Stimulated activated CD4-positive, alpha-beta T cell treated with anti-CD3 and anti-CD28 coated beads, Interleukin-2, amount 100 ng/mL, for 4 hours (primary cell): ENCODE results near the gene UBD.

Experiments used
- DNase-seq: peaks from one replicate; pipeline ENCODE4 v3.0.0-alpha.2; 2020; ENCODE audit warnings: low read depth

The UBD gene

GRCh38 chr6:29559524-29560287 lies at the start of gene UBD:
TSS of gene UBD (minus strand) at chr6:29559732. CDS start at chr6:29559701, 31 bp downstream.
- DNase-seq = no peak

GRCh38 chr6:29608131-29608530 lies 48.6 kb upstream of the UBD start:
- DNase-seq = no peak

DNA sequence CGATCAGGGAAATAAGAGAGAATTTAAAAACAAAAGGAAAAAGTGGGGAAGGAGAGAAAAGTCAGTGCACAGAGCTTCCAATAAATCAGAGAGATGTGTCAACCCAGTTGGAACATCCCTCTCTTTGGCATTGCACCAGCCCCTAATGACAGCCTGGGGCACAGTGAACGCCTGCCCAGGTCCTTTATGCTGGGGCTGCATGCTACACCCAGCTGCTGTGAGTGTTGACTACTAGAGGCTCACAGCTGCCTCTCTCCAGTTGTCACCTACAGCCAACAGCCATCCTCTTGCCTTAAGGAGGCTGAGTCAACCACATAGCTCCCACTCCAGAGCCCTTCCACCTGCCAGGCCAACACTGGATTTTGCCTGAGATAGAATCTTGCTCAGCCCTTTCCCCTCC lies 44.4 kb upstream of the UBD start:
- DNase-seq = no peak

GRCh38 chr6:29603456-29603855 lies 43.9 kb upstream of the UBD start:
- no peak for DNase-seq

- DNase-seq = no peak
These were observed 43.2 kb upstream of the UBD start for GRCh38 chr6:29602564-29603361.

DNA sequence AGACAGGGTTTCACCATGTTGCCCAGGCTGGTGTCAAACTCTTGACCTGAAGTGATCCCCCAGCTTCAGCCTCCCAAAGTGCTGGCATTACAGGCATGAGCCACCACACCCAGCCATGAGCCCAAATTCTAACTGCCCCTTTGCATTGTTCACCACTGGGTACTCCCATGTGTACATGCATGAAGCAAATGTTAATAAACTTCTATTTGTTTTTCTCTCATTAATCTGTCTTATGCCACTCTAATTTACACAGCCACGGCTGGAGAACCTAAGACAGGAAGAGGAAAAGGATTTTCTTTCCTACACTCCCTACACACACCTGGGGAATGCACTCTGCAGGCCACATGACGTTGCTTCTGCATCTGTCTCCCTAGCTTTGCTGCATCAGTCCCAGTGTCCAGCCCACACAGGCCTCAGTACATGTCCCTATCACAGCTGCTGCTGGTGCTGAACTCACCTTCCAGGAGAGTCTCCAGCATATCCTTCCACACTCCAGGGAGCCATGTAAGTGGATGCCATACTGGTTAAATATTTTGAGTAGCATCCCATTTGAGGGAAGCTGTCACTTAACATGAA lies 38.7 kb upstream of the UBD start:
- DNase-seq = no peak

DNA sequence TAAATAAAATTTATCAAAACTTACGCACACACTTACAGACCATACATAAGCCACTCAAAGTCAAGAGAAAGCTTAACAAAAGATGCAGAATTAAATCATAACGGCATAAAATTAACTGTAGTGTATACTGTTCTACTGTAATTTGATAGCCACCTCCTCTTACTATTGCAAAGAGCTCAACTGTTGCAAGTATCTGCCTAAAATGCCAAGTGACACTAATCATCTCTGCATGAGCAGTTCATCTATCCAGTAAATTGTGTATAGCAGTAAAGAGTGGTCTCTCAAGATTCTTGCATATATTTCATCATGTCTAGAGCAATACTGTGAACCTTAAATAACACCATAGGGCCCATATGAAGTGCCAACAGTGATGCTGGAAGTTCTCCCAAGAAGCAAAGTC lies 37.7 kb upstream of the UBD start:
- no peak for DNase-seq

DNA sequence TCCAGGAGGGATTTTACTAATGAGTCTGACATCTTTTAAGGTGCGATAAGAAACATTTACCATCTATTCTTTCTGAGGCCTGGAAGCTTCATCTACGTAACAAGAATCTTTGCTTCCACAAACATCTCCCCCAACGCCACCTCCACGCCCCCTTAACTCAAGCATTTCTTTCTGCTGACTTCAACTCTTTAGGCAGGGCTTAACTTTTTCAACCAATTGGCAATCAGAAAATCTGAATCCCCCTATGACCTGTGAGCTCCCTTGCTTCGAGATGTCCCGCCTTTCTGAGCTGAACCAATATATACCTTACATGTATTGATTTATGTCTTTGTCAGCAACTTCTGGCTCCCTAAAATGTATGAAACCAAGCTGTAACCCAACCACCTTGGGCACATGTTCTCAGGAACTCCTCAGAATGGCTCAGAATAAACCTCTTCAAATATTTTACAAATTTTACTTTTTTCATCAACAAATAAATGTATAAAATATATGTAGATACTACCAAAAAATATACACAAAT lies 36.9 kb upstream of the UBD start:
- DNase-seq = no peak

DNA sequence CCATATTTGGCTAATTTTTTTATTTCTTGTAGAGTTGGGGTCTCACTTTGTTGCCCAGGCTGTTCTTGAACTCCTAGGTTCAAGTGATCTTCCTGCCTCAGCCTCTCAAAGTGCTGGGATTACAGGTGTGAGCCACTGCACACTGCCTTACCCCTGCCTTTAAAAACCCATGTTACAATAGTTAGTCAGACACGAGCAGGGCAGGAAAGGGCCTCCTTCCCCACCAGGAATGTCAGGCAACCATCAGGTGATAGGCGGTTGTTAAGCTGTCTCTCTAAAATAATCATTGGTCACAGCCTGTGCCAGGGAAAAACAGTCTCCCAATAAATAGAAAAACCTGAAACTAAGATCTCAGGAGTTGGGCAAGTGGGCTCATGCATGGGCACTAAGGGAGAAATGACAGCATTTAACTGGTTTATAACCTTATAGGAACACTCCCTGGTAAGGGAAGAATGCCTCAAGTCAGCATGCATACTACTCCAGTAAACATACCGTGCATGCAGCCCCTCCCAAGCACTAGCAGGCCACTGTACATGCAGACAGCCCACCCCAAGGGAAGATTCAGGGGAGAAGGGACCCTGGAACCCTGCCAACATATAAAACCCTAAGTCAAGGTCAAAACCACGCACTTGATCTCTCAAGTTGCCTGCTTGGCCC lies 33.8 kb upstream of the UBD start:
- DNase-seq = no peak

DNA sequence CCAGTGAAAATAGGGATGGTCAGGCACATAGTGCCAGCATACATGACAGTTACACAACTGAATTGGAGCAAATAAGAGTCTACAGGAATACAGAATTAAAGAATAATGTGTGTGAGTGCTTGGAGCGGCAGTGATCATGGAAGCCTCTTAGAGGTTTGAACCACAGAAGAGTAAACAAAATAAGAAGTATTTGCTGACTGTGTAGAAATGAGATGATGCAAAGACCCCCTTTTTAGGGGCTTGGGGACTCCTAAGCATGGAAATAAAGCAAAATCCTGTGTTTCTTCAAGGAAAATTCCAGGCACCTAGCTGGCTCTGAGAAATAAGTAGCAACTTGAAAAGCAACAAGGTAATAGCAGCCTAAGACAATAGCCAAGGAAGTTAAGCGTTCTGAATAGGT lies 32.1 kb upstream of the UBD start:
- DNase-seq = no peak

GRCh38 chr6:29590218-29590808 lies 30.8 kb upstream of the UBD start:
- DNase-seq = no peak

DNA sequence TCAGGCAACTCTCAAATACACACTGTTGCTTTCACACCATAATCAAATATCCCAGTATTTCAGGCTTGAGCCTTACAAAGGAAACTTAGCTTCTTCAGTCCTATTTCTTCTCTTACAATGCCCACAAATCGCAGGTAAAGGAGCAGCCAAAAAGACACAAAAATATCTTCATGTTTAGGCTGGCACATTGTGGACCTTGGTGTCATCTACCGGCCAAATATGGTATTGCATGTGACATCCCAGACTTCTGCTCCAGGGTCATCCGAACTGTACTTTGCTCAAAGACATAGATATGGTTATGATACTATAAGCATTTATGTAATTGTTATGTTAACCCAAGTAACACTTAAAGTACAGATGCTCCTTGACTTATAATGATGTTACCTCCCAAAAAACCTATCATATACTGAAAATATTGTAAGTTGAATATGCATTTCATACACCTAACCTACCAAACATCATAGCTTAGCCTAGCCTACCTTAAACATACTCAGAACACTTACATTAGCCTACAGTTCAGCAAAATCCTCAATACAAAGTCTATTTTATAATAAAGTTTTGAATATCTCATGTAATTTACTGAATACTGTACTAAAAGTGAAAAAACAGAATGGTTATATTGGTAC lies 30.0 kb upstream of the UBD start:
- DNase-seq = peak; percentile 11

DNA sequence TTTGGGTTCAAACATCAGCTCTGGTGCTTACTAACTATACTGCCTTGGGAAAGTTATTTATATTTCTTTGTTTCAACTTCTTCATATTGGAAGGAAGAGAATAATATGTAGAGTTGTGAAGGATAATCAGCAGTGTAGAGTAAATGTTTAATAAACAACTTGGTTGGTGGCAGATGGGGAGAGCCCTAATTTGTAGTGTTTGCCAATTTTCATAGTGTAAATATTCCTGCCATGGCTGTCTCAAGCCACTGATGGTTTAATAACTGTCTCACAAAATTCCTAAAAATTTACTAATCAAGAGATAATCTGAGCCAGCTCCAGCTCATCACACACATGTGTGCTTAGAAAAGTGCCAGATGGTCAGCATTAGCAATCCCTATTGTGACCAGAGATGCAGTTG lies 25.3 kb upstream of the UBD start, which contains the start of gene OR2H2:
Gene OR2H2 (plus strand): TSS at position 301 of the 400 bp plus-strand sequence. CDS start 2,824 bp downstream, outside the sequence.
- no peak for DNase-seq

DNA sequence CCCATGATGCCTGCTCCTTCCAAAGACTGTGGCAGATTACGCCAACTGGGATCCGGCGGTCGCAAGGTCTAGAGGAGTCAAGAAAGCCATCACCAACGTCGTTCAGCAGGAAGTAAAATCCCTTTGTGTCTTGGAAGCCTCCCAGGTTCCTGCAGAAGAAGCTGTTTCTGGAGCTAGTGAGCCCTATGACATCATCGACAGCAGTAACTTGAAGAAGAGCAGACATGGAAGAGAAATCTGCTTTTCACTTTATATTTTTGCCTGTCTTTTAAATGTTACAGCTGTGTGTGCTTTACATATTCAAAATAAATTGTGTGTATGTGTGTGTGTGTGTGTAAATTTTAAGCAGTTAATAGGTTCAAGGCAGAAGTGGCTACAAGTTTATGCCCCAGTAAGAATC lies 18.0 kb upstream of the UBD start:
- DNase-seq = no peak

DNA sequence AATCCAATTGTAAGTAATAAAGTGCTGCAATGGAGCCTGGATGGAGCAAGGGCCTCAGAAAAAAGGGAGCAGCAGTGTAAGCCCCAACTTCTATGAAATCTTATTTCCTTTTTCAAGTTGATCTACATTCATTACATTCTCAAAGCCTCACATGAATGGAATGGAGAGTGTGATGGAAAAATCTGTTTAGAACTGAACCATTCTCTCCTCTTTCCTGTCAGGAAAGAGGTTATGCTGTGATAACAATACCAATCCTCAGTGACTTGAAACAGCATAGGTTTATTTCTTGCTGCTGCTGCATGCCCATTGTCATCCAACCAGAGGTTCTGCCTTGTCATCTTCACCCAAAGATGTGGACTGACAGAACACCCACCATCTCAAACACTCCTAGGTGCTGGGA lies 16.5 kb upstream of the UBD start:
- DNase-seq = no peak

DNA sequence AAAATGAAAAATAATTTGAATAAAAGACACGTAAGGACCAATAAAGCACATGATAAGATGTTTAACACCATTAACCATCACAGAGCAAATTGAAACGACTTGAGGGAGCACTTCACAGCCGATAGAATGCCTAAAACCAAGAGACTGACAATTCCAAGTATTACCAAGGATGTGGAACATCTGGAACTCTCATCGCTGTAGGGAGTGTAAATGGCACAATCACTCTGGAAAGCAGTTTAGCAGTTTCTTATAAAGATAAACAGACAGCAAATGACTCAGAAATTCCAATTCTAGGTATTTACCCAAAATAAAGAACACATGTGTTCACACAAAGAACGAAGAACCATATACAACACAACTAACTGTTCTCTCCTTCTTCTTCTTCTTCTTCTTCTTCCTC lies 8.5 kb upstream of the UBD start:
- DNase-seq = no peak

GRCh38 chr6:29567541-29567940 lies 8.0 kb upstream of the UBD start:
- DNase-seq = no peak

- no peak for DNase-seq
These were observed 7.3 kb upstream of the UBD start for GRCh38 chr6:29566856-29567255.

DNA sequence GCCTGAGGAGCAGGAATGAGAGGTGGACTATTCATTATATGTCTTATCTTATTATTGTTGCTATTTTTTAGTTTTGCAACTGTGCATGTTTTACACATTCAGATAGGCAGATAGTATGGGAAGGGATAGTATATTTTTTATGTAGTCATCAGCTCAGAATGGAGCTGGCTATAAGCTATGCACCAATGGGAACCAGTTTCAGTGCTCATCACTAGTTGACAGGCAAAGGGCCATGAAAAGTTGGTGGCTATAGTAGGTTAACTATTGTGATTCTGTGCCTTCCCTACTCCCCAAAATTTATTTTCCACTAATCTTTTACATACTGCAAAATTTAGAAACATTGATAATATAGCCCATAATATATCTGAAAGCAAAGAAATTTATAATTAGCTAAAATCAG lies 5.3 kb upstream of the UBD start:
- no peak for DNase-seq

- DNase-seq = no peak
These were observed 4.0 kb upstream of the UBD start for GRCh38 chr6:29563435-29563965.

GRCh38 chr6:29561606-29562181 lies 2.2 kb upstream of the UBD start:
- no peak for DNase-seq
